HG03378 (cell line): ENCODE data around the gene GPR180.

Experiments
- ATAC-seq: cut with Tn5 transposase; IDR thresholded peaks from one replicate; pipeline ENCODE4 v1.9.1; 2021; ENCODE audit warnings: mild to moderate bottlenecking, moderate library complexity; ENCODE audit not compliant: unreplicated experiment

GPR180 gene

DNA sequence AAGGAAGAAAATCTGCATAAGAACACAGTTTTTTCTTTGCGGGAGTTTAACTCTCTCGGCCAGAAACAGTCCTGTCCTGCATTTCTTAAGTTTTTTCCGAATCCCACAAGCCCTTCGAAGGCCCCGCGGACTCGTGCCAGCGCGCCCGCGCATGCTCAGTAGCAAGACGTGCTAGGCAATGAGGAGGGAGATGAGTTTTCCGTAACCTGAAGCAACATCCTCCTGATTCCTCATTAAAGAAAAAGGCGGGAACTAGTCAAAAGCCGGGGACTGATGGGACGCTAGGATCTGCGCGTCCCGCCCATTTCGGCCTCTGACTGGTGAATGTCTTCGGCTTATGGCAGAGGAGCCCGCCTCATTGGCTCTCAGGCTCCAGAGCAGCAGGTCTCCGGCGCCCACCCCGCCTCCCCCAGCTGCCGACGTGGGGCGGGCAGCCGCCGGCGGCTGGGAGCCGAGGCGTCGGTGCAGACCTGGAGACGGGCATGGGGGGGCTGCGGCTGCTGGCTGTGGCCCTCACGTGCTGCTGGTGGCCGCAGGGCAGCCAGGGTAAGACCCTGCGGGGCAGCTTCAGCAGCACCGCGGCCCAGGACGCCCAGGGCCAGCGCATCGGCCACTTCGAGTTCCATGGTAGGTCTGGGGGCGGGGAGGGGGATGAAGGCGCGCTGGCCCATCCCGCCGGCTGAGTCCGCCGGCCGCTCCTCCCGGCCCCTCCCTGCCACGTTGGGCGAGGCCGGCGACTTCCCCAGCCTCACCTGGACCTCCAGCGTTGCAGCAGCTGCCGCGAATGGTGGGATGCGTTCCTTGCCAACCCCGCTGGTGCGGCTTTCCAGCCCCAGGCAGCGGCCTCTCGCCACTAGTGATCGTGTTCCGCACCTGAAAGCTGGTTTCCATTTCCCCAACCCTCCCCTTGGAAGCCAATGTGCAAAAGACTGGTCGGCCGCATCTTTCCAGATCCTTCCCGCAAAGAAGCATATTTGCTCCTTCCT, at the start of gene GPR180:
GPR180 (plus strand) TSS at position 412 of the 986 bp plus-strand sequence; CDS start at position 483, 71 bp downstream.
- peak; percentile 99 for ATAC-seq

DNA sequence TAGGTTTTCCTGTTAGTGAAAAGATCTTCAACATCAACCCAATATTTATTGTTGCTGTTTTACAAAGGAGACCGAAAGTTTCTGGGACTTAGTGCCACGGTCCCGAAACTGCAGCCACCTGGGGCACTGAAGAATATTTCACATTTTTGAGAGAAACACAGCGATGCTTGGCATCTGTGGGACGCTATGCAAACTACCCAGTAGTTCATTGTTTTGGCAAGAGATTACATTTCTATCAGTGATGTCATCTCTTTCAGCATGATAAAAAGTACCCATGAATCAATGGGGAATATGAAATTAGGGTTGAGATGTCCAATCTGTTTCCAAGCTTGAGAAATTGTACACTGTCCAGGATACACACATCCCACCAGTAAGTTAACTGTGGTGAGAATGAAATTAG, 49.6 kb upstream of the GPR180 start:
- no peak for ATAC-seq

GRCh38 chr13:94553766-94554165, 47.9 kb upstream of the GPR180 start:
- no peak for ATAC-seq

DNA sequence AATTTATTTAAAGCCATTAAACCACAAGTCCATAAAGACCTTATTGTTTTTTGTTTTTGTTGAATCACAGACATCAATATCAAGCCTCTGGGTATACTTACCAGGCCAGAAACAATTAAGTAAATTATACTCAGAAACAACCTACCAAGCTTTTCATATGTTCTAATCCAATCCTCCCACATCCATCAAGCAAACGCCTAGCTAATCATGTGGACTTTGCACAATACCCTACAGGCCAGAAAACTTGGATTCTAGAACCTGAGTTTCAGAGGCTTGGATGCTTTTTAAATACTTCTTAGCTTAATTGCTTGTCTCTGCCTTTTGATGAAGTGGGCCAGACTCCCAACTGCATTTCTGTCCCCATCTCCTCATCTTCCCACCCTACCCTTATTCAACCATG, 45.6 kb upstream of the GPR180 start:
- ATAC-seq = no peak

DNA sequence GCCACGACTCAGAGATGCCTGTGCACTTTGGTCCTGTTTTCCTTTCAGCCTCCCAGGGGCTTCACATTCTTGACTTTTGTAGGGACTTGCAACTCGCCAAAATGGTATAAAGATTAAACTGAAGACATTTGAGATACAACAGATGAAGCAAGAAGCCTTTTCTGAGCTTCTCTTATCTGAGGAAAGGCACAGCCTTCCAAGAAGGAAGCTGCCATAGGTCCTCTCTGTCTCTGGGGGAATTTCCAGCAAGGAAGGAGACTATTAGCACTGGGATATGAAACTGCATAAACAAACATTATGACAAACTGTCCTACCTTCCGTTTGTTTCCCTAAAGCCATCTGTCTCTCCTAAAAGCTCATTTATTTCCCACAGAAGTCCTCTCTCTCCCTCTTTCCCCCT, 45.0 kb upstream of the GPR180 start:
- ATAC-seq = no peak

- no peak for ATAC-seq
Measured at GRCh38 chr13:94557684-94558235, 43.9 kb upstream of the GPR180 start.

- ATAC-seq = no peak
Measured at GRCh38 chr13:94558716-94559115, 42.9 kb upstream of the GPR180 start.

GRCh38 chr13:94559222-94559795, 42.3 kb upstream of the GPR180 start:
- no peak for ATAC-seq

DNA sequence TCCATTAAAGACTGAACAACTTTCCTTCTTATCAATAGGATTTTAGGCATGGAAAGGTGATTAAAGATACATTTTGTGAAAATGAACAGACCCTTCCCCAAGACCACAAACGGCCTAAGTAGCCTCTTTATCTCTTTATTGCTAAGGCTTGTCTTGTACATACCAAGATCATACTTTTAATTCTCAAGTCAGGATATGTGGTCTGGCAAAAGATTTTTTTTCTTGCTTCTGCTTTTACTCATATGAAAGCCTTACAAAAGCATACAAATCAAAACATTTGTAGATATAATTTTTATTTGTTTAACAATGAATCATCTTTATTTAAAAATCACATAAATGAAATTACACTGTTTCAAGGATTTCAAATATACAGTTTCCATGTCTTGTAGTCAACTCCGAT, 41.5 kb upstream of the GPR180 start:
- no peak for ATAC-seq

GRCh38 chr13:94561126-94561525, 40.5 kb upstream of the GPR180 start:
- no peak for ATAC-seq

DNA sequence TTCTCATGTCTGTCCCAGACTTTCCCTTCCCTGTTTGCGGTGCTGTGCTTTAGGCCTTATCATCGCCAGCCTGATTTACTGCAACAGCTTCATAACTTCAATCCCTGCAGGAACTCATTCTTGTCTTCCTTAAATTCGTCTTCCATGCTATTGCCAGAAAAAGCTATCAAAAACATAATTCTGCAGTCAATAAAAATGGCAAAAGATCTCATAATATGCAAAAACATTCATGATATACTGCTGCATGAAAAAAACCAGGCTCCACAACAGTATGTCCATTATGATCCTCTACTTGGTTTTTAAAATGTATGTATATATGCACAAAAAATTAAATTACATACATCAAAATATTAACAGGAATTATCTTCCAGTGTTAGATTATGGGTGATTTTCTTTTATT, 34.1 kb upstream of the GPR180 start:
- no peak for ATAC-seq

DNA sequence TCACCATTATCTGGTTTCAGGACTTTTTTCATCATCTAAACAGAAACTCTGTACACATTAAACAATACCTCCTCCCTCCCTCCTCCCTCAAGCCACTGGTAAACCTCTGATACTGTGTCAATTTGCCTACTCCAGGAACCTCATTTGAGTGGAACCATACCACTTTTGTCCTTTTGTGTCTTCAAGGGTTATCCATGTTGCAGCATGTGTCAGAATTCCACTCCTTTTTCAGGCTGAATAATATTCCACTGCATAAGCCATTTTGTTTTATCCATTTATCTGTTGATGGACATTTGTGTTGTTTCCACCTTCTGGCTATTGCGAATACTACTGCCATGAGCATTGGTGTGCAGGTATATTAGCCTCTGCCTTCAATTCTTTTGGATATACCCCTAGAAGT, 33.2 kb upstream of the GPR180 start:
- ATAC-seq = no peak

GRCh38 chr13:94569615-94570014, 32.0 kb upstream of the GPR180 start:
- ATAC-seq = no peak

DNA sequence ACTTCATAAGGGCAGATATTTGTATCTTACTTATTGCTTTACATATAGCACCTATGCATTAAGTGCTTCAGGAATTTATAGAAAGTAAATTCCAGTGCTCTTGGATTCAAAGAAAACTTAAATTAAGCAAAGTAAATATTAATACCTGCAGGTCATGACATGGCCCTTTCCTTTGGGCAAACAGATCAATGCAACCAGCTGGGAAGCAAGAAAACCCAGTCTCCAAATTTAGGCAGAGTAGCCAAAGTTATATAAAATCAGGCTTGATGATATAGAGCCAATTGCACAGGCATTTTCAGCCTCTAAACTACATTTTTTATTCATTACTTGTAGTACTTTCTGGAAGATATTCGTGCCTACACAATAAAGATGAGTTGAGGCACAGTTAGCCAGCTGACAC, 22.6 kb upstream of the GPR180 start:
- no peak for ATAC-seq

GRCh38 chr13:94583926-94584325, 17.7 kb upstream of the GPR180 start:
- ATAC-seq = no peak

GRCh38 chr13:94585543-94586101, 16.0 kb upstream of the GPR180 start:
- ATAC-seq = no peak

DNA sequence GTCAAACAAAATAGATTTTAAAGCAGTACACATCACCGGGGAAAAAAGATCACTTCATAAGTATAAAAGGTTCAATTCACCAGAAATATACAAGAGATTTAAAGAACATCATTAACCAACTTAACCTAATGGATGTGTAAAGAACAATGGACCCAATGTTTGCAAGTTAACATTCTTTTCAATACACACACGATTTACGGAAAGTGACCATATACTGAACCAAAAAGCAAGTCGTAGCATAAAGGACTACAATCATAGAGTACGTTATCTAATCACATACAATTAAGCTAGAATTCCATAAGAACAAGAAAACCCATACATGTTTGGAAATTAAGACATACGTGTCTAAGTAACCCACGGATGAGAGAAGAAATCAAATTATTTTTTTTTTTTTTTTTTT, 15.3 kb upstream of the GPR180 start:
- no peak for ATAC-seq

DNA sequence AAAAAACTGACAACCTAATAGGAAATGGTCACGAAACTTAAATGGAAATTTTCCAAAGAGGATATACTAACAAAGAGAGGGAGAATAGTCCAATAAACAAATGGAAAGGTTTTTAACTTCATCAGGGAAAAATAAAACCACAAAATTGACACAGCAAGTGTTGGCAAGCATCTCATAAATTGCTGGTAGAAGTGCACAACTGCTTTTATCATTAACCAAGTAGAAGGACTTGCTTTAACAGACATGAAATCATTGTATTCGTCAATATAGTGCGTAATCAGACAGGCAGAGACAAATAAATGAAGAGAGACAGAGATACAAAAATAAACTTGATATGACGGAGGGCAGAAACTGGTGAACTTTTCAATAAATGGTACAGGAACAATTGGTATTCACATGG, 13.1 kb upstream of the GPR180 start:
- no peak for ATAC-seq

GRCh38 chr13:94590744-94591143, 10.9 kb upstream of the GPR180 start:
- no peak for ATAC-seq

DNA sequence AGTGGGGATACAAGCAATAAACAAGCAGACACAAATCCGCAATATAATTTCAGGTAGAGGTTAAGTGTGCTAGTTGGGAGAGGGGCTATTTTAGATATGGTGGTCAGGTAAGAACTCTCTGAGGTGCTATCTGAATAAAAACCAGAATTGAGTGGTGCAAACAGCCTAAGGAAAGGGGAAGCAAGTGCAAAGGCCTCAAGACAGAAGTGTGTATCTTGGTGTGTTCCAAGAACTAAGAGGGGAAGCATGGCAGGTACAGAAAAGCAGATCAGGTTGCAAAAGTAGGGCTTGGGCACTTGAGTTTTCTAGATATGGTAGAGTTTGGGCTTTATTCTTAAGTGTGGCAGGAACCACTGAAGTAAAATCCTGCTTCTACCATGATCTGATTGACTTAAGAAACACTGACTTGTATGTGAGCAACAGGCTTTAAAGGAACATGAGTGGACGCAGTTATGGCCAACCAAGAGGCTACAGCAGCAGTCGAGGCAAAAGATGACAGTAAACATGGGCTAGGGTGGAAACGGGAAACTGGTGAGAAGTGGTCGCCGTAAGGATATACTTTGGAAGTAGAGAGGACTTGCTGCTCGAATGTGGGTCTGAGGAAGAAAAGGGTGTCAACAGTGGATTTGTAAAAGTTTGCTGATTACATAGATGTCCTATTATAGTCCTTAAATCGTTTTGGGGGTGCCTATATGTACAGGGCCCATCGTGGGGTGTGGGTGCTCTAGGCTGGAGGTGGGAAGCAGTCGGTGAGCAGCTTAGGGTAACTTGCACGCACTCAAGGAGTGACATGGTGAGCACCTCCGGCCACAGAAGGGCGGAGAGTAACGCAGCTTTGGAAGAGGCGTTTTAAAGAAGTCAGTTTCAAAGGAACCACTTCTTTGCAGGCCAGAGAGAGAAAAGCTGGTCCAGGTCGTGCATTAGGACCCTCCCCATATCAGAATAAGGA, 6.4 kb upstream of the GPR180 start:
- peak; percentile 43 for ATAC-seq
